AG04450 (cell line): ENCODE data around the gene DNM1. TPM values are rescaled to one million over a fixed set of nuclear protein-coding genes. Genes with fewer than 3 reads are reported as not detected.

Experiments
- CTCF ChIA-PET: fragments of 300-600, 350-600 bp; formaldehyde crosslinking; extraction: SDS; loops from one replicate; lab custom pipeline; 2022; ENCODE audit warnings: antibody characterized with exemption, inconsistent platforms; lab: Charles Lee
- POLR2A ChIA-PET: fragments of 350-600 bp; formaldehyde crosslinking; extraction: SDS; loops from one replicate; lab custom pipeline; 2021; ENCODE audit warnings: antibody characterized with exemption, inconsistent platforms; lab: Yijun Ruan, JAX
- DNase-seq: peaks from one replicate; pipeline ENCODE4 v3.0.0-alpha.2; 2011; ENCODE audit warnings: low read depth, low spot score
- H3K27ac ChIP-seq: one replicate; pipeline ENCODE4 v1.5.1; 2012; ENCODE audit warnings: low read depth, low read length, control low read depth
- H3K27me3 ChIP-seq: one replicate; pipeline ENCODE4 v1.6.0; 2012; ENCODE audit warnings: low read length; ENCODE audit not compliant: control insufficient read depth, insufficient read depth
- H3K4me3 ChIP-seq: 2 replicates; pipeline ENCODE4 v1.5.1; 2011; ENCODE audit warnings: mild to moderate bottlenecking, low read depth, low read length, control low read depth
- H3K9me3 ChIP-seq: 2 replicates; pipeline ENCODE4 v1.5.1; 2012; ENCODE audit warnings: low read length; ENCODE audit not compliant: control insufficient read depth, insufficient read depth
- CTCF ChIP-seq: IDR thresholded peaks from 2 replicates; pipeline ENCODE4 v1.5.1; 2011; ENCODE audit warnings: low read depth, low read length, control low read depth, inconsistent platforms
- polyA plus RNA-seq: library from polyadenylated mRNA; depleted of rRNA; stranded (reverse); fragments of >200 nt; gene quantifications from 2 replicates; pipeline ENCODE4 v1.2.3, GENCODE V29; 2011

Gene DNM1
- polyA plus RNA-seq, 1 experiment: 12.0 TPM

GRCh38 chr9:128280084-128280622 is 77.0 kb downstream of the DNM1 start:
- CTCF ChIA-PET: no interaction called here
- Histone ChIP-seq H3K27ac (no peak overlapping the region), H3K4me3 (no peak overlapping the region), H3K27me3 (no peaks in the 10 kb centered on the region), H3K9me3 (peaks cover 3% of the 10 kb centered on the region; the same call in 1 of the 2 replicates)
- no peak for TF ChIP-seq CTCF
- no peak for DNase-seq
- POLR2A ChIA-PET: no interaction called here

GRCh38 chr9:128282500-128282899 is 79.3 kb downstream of the DNM1 start:
- Histone ChIP-seq H3K27ac (no peak overlapping the region), H3K9me3 (no peaks in the 10 kb centered on the region), H3K27me3 (no peaks in the 10 kb centered on the region), H3K4me3 (no peak overlapping the region)
- ChIA-PET POLR2A (no interaction called here), CTCF (interaction anchor here (1.2 to 1.4 kb wide), 2 partner anchors 13 to 17 kb away, joined by 3 to 6 read pairs; no protein-coding TSS in a partner anchor)
- TF ChIP-seq CTCF: no peak
- no peak for DNase-seq

- DNase-seq: no peak
- Histone ChIP-seq H3K27me3 (no peaks in the 10 kb centered on the region), H3K27ac (no peak overlapping the region), H3K9me3 (no peaks in the 10 kb centered on the region), H3K4me3 (no peak overlapping the region)
- TF ChIP-seq CTCF: no peak
- POLR2A ChIA-PET: interaction anchor here (1.5 kb wide), 1 partner anchor 9 kb away, joined by 4 read pairs; the partner anchor contains the start of genes GOLGA2 and SWI5
- CTCF ChIA-PET: interaction anchor here (2.0 kb wide), 1 partner anchor 10 kb away, joined by 6 read pairs; no protein-coding TSS in a partner anchor
These were observed 82.0 kb downstream of the DNM1 start for GRCh38 chr9:128285033-128285784.

GRCh38 chr9:128286440-128286839 is 83.3 kb downstream of the DNM1 start:
- H3K27me3 ChIP-seq: no peaks in the 10 kb centered on the region
- ChIA-PET CTCF (interaction anchor here (1.2 kb wide), 1 partner anchor 9 kb away, joined by 6 read pairs; no protein-coding TSS in a partner anchor), POLR2A (interaction anchor here (0.7 kb wide), 1 partner anchor 107 kb away, joined by 5 read pairs; no protein-coding TSS in a partner anchor)
- no peak overlapping the region for H3K27ac ChIP-seq
- no peak for DNase-seq
- no peaks in the 10 kb centered on the region for H3K9me3 ChIP-seq
- H3K4me3 ChIP-seq: no peak overlapping the region
- no peak for TF ChIP-seq CTCF
